Measurements from ENCODE around the gene SCYL1. TPM values are rescaled to one million over a fixed set of nuclear protein-coding genes. Genes with fewer than 3 reads are reported as not detected.

SCYL1 gene
- total and polyA plus RNA-seq, 2 donors (not counting 1 experiment from before 2014, with no cell fraction given), result 76.5 to 85.5 TPM

GRCh38 chr11:65537620-65538231 is 12.8 kb downstream of the SCYL1 start:
- H3K9me3 Mint-ChIP-seq (ENCODE audit: insufficient read depth), result no peaks in the 10 kb centered on the region
- H3K27me3 ChIP-seq (replicated peaks in 1 of 4; ENCODE audit: control extremely low read depth in 1 of 4, control insufficient read depth in 3 of 4, insufficient read depth in 4 of 4, low read length in 3 of 4), result no peaks in the 10 kb centered on the region
- DNase-seq (no peak), ATAC-seq (ENCODE audit: low read depth) (no peak)
- H3K4me2 ChIP-seq (replicated peaks; ENCODE audit: low read depth, low read length, poor library complexity, severe bottlenecking), result no peak overlapping the region
- no peak overlapping the region for H3K4me3 ChIP-seq (ENCODE audit: control extremely low read depth in 1 of 5, extremely low read depth in 1 of 5, insufficient read depth in 1 of 5, low read depth in 2 of 5, low read length in 4 of 5)
- peaks cover 2 to 31% of the 10 kb centered on the region in 2 experiments for H3K36me3 ChIP-seq (replicated peaks in 1 of 2; ENCODE audit: control extremely low read depth in 1 of 2, control insufficient read depth in 1 of 2, extremely low read depth in 1 of 2, insufficient read depth in 2 of 2, low read length in 1 of 2)
- peak overlapping the region; percentile 37 for H3K4me3 Mint-ChIP-seq
- H3K79me2 ChIP-seq (ENCODE audit: control insufficient read depth, insufficient read depth, low read length), result no peaks in the 10 kb centered on the region
- no peak overlapping the region for H2AFZ ChIP-seq (ENCODE audit: insufficient read depth, low read depth, low read length, poor library complexity, severe bottlenecking)
- no peaks in the 10 kb centered on the region for H3K9me3 ChIP-seq (ENCODE audit: control extremely low read depth in 1 of 3, control insufficient read depth in 2 of 3, insufficient read depth in 1 of 3, low read length in 2 of 3)
- H3K27me3 Mint-ChIP-seq, result no peaks in the 10 kb centered on the region
- TF ChIP-seq EZH2 (IDR thresholded peaks at IDR 0.05; ENCODE audit: borderline replicate concordance, insufficient read depth, low read depth, low read length, poor library complexity, severe bottlenecking), result no peak
- TF ChIP-seq CTCF (IDR thresholded peaks at IDR 0.05), result no peak
- POLR2A ChIA-PET, result no interaction called here
- peaks cover 7% of the 10 kb centered on the region for H4K20me1 ChIP-seq (ENCODE audit: control insufficient read depth, insufficient read depth, low read length, poor library complexity, severe bottlenecking)
- no peak overlapping the region for H3K9ac ChIP-seq (ENCODE audit: low read length)
- intact Hi-C loops (cut with micrococcal nuclease), result no loop called here
- CTCF ChIA-PET, result interaction anchor here (0.9 to 2.5 kb wide), 3 partner anchors 14 to 28 kb away, joined by 3 to 9 read pairs (median 6); no protein-coding TSS in a partner anchor
- H3K27ac Mint-ChIP-seq, result peak overlapping the region; percentile 29
- peaks cover 12 to 17% of the 10 kb centered on the region in 2 donors for H3K4me1 ChIP-seq (ENCODE audit: control insufficient read depth in 2 of 2, insufficient read depth in 2 of 2, low read length in 2 of 2)
- H3K4me1 Mint-ChIP-seq, result peaks cover 16% of the 10 kb centered on the region
- H3K27ac ChIP-seq (ENCODE audit: low read length in 2 of 2), result no peak overlapping the region
- 92% methylated on average over 14 of the region's 18 CpGs for WGBS (ENCODE audit: insufficient coverage)

- Histone ChIP-seq H3K79me2 (ENCODE audit: control insufficient read depth, insufficient read depth, low read length) (no peaks in the 10 kb centered on the region), H3K4me3 (ENCODE audit: control extremely low read depth in 1 of 5, extremely low read depth in 1 of 5, insufficient read depth in 1 of 5, low read depth in 2 of 5, low read length in 4 of 5) (no peak overlapping the region), H3K9ac (ENCODE audit: low read length) (no peak overlapping the region), H3K4me2 (replicated peaks; ENCODE audit: low read depth, low read length, poor library complexity, severe bottlenecking) (no peak overlapping the region), H2AFZ (ENCODE audit: insufficient read depth, low read depth, low read length, poor library complexity, severe bottlenecking) (no peak overlapping the region), H3K27me3 (replicated peaks in 1 of 4; ENCODE audit: control extremely low read depth in 1 of 4, control insufficient read depth in 3 of 4, insufficient read depth in 4 of 4, low read length in 3 of 4) (no peaks in the 10 kb centered on the region), H3K4me1 (ENCODE audit: control insufficient read depth in 2 of 2, insufficient read depth in 2 of 2, low read length in 2 of 2) (peaks cover 12 to 17% of the 10 kb centered on the region in 2 donors), H3K9me3 (ENCODE audit: control extremely low read depth in 1 of 3, control insufficient read depth in 2 of 3, insufficient read depth in 1 of 3, low read length in 2 of 3) (no peaks in the 10 kb centered on the region), H3K36me3 (replicated peaks in 1 of 2; ENCODE audit: control extremely low read depth in 1 of 2, control insufficient read depth in 1 of 2, extremely low read depth in 1 of 2, insufficient read depth in 2 of 2, low read length in 1 of 2) (peaks cover 2 to 25% of the 10 kb centered on the region in 2 experiments), H3K27ac (ENCODE audit: low read length in 2 of 2) (no peak overlapping the region), H4K20me1 (ENCODE audit: control insufficient read depth, insufficient read depth, low read length, poor library complexity, severe bottlenecking) (peaks cover 7% of the 10 kb centered on the region)
- no peak for TF ChIP-seq CTCF (IDR thresholded peaks at IDR 0.05)
- no peak for TF ChIP-seq EZH2 (IDR thresholded peaks at IDR 0.05; ENCODE audit: borderline replicate concordance, insufficient read depth, low read depth, low read length, poor library complexity, severe bottlenecking)
- WGBS (ENCODE audit: insufficient coverage), result 97% methylated on average over 42 of the region's 43 CpGs
- Mint-ChIP-seq H3K27ac (peak overlapping the region; percentile 74), H3K27me3 (no peaks in the 10 kb centered on the region), H3K4me1 (peaks cover 17% of the 10 kb centered on the region), H3K9me3 (ENCODE audit: insufficient read depth) (no peaks in the 10 kb centered on the region), H3K4me3 (peak overlapping the region; percentile 59)
- CTCF ChIA-PET, result interaction anchor here (0.9 to 9.2 kb wide), 3 partner anchors 14 to 34 kb away, joined by 3 to 86 read pairs (median 6); partner anchors contain the start of genes FAM89B and ZNRD2
- intact Hi-C loops (cut with micrococcal nuclease), result no loop called here
- DNase-seq, result no peak
- POLR2A ChIA-PET, result interaction anchor here (1.1 kb wide), 1 partner anchor 13 kb away, joined by 3 read pairs; the partner anchor contains the start of gene SCYL1
- ATAC-seq (ENCODE audit: low read depth), result no peak
Observed at GRCh38 chr11:65538232-65538914, 13.5 kb downstream of the SCYL1 start.

Measured in B cell (primary cell).